OCI-LY1 (cell line): Measurements from ENCODE around the gene TUFM.

ENCODE experiments used
- CTCF ChIP-seq: fragments of 200-600 bp; sonication (generic), shearing (Covaris generic); IDR thresholded peaks from 2 replicates; pipeline ENCODE4 v1.5.1; 2017; ENCODE audit warnings: mild to moderate bottlenecking, antibody characterized with exemption, low read length, moderate library complexity, mixed read lengths
- EZH2 ChIP-seq: fragments of 200-600 bp; sonication (generic), shearing (Covaris generic); IDR thresholded peaks from 2 replicates; pipeline ENCODE4 v1.8.0; 2017; ENCODE audit warnings: borderline replicate concordance, mixed run types, mild to moderate bottlenecking, antibody characterized with exemption, low read length, moderate library complexity, mixed read lengths

- TF ChIP-seq CTCF = peak; percentile 20; the same call in 1 of the 2 replicates
- no peak for TF ChIP-seq EZH2
Observed at GRCh38 chr16:28875134-28876018, 29.2 kb upstream of the TUFM start.
